Ureter (tissue), 1 donor: ENCODE results near the gene INHBE. TPM values are rescaled to one million over a fixed set of nuclear protein-coding genes. Genes with fewer than 3 reads are reported as not detected.
"Not testable (repeated sequence)": the region's sequence is repeated elsewhere in the genome, so short reads cannot be mapped to it uniquely, and the experiment has no call there.

Source experiments
- DNase-seq: peaks from one replicate; pipeline ENCODE4 v3.0.0-alpha.2; 2020; ENCODE audit warnings: low spot score
- total RNA-seq: library from RNA; stranded (reverse); gene quantifications from one replicate; pipeline ENCODE4 v1.2.4, GENCODE V29; 2023
- donor health status: DM: yes; HTN: yes; CAD: no.

INHBE gene
- total RNA-seq, 1 donor from 2014 or later = 0.23 TPM

DNA sequence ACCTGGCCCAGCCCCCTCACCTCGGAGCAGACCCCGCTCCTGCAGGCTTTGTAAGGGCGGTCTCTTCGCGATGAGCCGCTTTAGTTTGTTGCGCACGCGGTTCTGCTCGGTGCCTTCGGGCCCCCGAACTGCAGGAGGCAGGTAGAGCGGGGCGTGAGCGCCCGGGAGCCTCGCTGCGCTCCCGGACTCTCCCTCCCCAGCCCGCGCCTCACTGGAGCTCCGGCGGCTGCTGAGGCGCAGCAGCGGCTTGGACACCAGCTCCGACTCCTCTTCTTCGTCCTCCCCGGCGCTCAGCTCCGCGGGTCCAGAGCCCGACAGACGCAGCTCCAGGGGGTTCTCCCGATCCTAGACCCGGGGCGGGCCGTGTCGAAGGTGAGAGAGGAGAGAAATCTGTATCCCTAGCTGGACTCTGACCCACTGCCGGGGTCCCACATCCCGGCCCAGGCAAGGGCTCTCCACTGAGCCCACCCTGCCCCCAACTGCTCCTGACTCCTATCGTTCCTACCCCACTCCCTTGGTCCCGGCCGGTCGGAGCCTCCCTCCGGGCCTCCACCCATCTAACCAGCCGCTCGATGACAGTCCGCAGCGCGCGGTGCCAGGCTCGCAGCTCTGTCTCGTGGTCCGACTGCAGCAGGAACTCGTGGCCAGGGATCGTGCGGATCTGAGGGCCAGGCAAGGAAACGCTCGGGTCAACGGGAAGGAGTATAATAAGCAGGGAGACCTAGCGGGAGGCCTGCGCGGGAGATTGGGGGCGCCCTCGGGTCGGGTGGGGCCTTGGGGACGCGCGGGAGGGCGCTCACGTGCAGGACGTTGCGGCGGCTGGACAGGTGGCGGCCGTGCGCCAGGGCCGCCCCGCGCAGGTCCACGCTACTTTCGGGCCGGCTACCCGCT lies 20.4 kb downstream of the INHBE start:
- DNase-seq = no peak

DNA sequence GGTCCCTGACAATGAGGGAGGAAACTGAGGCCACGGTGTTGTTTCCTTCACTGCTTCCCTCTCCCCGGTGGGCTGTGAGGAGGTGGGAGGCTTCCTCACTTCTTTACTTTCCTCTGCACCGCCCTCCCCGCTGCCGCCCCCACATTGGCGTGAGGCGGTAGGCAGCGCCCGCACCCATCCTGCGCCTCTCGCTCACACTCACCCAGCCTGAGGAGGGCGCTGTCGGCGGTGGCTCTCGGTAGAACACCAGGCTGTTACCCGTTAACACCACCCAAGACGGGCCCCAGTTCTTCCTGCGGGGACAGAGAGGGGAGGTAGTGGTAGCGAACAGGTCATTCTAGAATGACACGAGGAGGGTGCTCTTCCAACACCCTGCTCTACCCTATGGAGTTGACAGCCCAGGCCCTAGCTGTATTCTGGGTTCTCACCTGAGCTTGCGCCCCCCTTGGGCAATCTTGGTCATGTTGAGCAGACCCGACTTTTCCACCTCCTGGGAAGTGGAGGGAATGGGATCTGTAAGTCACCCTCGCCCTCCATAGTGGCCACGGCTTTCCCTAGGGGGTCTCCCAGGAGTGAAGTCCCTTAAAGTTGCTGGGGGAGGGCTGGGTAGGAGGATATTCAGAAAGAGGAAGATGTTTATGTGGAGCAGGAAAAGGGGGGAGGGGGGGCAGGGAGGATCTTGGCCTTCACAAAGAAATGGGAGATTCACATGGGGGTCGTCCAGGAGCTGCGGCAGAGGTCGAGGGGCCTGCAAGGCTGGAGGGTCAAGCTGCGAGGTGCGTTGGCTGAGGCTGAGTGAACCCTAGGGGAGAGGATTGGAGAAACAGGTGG lies 21.3 kb downstream of the INHBE start:
- no peak for DNase-seq

DNA sequence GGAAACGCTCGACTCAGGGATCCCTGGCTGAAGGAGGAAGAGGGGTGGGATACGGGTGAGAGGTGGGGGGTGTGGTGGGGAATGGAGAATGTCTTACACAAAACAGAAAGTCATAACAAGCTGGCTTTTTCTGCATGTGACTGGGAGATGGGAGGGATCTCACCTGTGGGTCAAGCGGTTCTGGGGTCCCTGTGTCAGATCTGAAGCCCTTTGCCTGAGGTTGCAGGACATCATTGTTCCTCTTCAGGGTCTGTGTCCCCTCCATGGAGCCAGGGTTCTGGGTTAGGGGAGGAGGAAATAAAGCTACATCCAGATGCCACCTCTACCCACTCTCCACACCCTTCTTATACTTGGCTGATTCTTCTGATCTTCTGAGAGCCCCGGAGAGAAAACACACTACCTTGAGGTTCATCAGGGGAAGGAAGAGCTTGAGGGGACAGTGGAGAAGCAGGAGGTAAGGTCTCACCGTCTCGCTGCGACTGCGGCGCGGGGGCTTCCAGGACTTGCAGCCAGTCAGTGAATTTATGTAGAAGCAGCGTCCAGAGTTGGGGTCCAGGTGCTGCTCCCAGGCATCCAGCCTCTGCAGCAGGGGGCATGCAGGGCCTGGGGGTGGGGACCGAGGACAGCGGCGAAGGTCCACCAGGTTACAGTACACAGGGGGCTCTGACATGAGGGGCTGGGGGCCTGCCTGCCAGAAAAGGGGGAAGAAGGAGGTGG lies 22.0 kb downstream of the INHBE start:
- no peak for DNase-seq

DNA sequence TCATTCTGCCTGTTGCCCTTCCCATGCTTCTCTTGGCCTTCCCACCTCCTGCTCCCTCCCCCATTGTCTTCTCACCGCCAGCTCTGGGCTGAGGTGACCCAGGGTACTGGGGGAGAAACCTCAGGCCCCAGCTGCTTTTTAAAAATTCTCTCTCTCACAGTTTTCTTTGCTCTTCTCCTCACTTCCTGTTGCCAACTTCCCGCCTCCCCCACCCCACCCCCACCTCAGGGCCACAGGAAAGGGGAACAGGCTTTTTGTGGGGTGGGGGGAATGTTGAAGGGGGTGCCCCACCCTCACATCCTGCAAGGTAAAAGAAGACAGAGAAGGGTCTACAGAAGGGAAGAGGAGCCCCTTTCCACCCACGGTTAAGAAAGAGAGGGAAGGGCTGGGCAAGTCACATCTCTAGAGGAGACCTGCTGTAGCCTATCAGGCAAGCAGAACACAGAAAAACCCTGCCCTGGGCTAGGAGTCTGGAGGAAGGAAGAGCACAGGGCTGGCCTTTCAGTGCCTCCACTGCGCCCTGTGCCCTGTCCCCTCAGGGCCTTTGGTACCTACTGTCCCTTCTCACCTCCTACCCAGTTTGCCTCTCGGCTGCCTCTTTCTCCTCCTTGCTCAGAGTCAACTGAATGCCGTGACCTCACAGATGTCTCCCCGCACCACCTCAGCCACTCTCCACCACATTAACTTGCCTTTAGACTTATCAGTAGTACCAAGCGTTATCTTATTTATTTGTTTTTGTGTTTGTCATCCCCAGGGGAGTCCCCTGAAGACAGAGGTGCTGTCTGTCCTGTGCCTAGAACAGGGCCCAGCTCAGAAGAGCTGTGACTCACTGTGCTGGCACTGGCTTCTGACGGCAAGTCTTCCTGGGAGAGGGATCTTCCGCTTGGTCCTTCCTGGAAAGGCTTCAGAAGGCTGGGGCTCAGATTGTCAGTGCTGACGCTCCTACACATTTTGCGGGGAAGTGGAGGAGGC lies 22.9 kb downstream of the INHBE start:
- DNase-seq = no peak

DNA sequence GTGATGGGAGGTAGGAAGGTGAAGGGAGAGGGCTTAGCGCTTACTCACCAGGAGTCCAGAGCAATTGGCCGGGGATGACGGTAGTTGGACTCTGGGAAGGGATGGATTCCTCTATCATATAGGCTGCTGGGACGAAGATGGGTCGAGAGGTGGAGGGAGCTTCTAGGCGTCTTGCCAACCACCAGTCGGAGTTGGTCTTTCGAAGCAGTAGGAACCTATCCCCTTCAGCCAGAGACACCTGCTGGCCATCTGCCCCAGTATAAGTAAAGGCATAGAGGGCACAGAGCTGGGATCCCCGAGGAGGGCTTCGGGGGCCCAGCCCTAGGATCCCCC lies 23.9 kb downstream of the INHBE start:
- DNase-seq = no peak

DNA sequence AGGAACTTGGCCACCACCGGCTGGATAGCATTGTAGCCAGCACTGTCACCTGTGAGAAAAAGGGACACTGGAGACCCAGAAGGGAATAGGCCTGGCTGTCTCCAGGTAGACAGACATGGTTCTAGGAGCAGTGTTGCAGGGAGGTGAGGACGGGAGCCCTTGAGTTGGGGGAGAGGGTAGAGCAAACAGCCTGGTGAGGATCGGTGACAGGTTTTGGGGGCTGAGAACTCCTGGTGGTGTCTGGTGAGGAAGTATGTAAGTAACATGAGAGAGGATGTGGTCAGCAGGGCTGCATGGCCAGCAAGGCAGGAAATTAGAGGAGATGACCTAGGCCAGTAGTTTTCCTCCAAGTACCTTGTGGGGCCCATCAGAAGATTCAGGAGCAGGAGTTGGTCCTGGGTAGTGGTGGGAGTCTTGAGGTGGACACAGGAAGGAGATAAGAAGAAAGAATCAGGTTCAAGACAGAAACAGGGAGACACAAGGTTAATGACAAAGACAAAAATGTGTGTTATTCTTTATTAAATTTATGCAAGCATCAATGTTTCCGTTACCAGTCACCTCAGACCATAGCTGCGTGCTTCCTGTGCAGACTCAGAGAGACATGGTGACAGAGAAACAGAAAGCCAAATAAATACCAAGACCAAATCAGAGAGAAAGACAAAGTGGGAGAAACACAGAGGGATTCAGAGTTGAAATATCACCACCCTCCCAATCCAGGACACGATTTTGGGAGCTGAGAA lies 24.4 kb downstream of the INHBE start, which contains the start of gene ARHGAP9:
ARHGAP9 (minus strand) TSS at position 491 of the 740 bp plus-strand sequence; CDS start at position 31, 460 bp downstream.
- DNase-seq = no peak

DNA sequence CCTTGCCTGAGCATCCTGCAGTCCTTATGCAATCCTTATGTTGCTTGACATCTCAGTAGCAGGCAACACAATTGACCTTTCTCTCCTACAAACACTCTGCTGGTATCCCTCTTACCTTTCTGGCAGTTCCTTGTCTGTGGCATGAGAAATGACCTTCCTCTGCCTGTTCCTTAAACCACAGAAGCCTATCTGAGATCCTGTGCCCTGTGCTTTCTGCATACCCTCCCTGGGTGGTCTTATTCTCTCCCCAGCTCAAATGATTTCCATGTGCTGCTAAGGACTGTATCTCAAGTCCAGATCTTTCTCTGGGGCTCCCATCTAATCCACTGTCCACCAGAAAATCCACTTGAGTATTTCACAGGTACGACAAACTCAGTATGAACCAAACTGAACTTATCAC lies 26.6 kb downstream of the INHBE start:
- no peak for DNase-seq

DNA sequence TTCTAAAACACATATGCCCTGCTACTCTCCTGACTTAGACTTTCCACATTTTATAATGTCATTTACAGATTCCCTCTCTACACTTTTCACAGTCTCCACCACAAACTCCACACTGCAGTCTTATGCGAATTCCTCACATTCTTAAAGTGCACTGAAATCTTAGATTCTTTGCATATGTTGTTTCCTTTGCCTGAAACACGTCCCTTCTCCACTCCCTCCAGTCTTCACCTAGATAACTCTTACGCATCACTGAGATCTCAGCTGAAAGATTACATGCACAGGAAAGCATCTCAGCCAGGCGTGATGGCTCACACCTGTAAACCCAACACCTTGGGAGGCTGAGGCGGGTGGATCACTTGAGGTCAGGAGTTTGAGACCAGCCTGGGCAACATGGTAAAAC lies 28.4 kb downstream of the INHBE start:
- DNase-seq = no peak

DNA sequence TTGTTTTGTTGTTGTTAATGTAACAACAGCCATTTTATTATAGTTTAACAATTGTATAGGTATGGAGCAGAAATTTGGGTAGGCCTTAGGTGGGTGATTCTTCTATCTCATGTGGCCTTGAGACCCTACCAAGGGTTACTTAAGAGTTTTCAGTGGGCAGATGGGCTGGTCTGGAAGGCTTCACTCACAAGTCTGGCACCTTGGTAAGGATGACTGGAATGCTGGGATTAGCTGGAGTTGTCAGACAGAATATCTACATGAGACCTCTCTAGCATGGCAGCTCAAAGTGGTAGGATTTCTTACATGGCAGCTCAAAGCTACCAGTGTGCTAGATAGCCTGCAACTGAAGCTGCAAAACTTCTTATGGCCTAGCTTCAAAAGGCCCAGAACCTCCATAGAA lies 30.6 kb downstream of the INHBE start:
- DNase-seq = no peak

DNA sequence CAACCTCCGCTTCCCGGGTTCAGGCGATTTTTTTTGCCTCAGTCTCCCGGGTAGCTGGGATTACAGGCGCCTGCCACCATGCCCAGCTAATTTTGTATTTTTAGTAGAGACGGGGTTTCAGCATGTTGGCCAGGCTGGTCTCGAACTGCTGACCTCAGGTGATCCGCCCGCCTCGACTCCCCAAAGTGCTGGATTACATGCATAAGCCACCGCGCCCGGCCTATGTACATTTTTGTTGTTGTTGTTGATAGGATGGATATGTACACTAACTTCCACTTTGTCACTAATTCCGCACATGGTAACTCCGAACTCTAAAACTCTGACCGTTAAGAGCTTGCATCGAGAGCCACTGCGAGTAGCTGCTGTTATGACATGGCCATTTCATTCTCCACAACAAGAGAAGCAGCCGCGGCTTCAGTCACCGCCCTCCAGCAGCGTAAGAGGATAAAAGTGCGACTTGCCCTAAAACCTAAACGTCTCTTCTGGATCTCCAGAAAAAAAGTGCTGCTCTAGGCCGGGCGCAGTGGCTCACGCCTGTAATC lies 32.0 kb downstream of the INHBE start:
- DNase-seq = no peak

DNA sequence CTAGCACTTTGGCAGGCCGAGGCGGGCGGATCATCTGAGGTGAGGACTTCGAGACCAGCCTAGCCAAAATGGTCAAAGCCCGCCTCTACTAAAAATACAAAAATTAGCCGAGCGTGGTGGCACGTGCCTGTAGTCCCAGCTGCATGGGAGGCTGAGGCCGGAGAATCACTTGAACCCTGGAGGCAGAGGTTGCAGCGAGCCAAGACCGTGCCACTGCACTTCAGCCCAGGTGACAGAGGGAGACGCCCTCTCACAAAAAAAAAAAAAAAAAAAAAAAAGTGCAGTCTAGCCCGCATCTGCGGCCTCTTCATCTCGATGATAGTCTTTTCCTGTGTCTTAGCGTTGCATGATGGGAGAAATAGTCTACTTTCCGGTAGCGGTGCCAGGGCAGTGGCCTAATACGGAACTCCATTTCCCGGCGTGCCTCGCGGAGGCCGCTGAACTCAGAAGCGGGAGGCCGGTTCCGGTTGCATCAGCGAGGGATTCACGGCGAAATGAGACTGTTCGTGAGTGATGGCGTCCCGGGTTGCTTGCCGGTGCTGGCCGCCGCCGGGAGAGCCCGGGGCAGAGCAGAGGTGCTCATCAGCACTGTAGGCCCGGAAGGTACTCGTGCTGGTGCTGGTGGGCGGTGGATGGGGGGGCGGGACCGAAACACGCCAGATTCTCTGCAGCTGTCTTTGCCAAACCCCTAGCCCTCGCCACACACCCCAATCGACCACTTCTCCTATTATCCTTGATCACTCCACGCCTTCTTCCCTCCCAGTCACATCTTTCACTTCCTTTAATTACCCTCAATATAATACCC lies 32.7 kb downstream of the INHBE start, which contains the start of gene MARS1:
MARS1 (plus strand) TSS at position 472 of the 805 bp plus-strand sequence; CDS start at position 495, 23 bp downstream.
- DNase-seq = peak; percentile 95

DNA sequence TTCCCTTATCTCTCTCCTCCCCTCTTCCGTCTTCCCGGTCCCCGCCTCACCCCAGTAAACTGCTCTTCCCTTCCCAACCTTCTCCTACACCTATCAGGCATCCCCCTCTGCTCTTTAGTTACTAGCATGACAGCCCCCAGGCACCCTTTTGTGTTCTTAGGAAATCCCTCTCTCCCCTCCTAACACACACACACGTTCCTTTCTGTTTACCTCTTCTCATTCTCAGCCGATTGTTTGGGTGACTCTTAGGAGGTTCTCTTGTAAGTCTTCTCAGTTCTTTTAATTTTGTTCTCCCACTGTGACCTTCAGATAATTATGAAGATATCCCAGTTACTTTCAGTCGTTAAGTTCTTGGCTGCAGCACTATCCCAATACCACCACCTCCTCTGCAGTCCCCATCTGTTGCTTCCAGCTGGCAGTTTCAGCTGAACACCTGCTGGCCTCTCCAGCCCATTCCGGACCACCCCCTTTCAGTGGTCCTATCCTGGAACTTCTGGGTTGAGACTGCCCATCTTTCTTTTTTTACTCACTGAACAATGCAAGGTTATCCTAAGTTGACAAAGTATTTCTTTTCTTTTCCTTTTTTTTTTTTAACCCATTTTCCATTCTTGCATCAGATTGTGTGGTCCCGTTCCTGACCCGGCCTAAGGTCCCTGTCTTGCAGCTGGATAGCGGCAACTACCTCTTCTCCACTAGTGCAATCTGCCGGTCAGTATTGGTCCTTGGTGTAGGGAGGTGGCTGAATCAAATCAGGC lies 33.5 kb downstream of the INHBE start:
- no peak for DNase-seq

DNA sequence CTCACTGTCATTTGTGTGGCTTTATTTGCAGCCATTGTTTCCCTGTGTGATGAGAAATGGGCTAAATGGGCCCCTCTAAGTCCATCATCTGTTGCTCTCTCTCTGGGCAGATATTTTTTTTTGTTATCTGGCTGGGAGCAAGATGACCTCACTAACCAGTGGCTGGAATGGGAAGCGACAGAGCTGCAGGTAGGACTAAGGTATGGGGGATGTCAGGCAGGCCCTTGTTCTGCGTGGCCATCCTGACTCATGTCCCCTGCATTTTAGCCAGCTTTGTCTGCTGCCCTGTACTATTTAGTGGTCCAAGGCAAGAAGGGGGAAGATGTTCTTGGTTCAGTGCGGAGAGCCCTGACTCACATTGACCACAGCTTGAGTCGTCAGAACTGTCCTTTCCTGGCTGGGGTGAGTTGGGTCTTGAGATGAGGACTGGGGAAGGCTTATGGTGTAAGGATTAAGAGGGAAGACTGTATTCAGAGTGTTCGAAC lies 34.1 kb downstream of the INHBE start:
- no peak for DNase-seq

DNA sequence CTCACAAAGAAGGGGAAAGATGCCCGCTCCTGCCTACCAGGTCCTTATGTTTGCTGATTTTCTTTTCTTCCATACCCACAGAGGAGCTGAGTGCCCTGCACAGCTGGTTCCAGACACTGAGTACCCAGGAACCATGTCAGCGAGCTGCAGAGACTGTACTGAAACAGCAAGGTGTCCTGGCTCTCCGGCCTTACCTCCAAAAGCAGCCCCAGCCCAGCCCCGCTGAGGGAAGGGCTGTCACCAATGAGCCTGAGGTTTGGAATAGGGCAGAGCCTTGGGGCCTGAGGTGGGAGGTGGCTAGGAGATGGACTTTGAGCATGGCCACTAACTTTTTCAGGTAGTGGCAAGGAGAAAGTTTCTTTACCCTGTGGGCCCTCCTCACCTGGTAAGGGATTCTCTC lies 35.0 kb downstream of the INHBE start:
- DNase-seq = no peak

DNA sequence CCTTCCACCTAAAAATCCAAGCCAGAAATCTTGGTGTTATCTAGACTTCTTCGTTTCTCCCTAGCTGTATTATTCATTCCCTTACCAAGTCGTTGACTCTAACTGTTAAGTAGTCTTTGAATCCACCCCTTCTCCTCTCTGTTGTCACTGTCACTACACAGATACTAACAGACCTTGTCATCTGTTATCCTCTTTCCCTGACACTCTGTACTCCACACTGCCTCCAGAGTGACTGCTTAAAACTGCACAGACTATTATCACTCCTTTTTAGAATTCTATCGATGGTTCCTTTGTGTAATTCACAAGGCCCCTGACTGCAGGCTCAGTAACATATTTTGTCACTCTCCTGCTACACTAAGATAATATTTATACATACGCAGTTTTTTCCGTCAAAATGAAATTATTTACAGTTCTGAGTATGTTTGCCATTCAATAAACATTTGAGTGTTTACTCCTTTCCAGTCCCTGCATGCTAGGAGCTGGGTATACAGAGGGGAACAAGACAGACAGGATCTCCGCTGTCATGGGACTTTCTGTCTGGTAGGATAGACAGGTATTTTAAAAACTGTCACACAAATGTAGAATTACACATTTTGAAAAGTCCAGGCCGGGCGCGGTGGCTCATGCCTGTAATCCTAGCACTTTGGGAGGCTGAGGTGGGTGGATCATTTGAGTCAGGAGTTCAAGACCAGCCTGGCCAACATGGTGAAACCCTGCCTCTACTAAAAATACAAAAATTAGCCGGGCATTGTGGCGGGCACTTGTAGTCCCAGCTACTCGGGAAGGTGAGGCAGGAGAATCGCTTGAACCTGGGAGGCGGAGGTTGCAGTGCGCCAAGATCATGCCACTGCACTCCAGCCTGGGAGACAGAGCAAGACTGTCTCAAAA lies 36.5 kb downstream of the INHBE start:
- no peak for DNase-seq

DNA sequence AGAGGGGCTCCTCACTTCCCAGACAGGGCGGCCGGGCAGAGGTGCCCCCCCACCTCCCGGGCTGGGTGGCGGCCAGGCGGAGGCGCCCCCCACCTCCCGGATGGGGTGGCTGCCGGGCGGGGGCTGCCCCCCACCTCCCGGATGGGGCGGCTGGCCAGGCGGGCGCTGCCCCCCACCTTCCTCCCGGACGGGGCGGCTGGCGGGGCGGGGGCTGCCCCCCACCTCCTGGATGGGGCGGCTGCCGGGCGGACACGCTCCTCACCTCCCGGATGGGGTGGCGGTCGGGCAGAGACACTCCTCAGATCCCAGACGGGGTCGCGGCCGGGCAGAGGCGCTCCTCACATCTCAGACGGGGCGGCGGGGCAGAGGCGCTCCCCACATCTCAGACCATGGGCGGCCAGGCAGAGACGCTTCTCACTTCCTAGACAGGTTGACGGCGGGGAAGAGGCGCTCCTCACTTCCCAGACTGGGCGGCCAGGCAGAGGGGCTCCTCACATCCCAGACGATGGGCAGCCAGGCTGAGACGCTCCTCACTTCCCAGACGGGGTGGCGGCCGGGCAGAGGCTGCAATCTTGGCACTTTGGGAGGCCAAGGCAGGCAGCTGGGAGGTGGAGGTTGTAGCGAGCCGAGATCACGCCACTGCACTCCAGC lies 40.1 kb downstream of the INHBE start:
- not testable (repeated sequence) for DNase-seq

DNA sequence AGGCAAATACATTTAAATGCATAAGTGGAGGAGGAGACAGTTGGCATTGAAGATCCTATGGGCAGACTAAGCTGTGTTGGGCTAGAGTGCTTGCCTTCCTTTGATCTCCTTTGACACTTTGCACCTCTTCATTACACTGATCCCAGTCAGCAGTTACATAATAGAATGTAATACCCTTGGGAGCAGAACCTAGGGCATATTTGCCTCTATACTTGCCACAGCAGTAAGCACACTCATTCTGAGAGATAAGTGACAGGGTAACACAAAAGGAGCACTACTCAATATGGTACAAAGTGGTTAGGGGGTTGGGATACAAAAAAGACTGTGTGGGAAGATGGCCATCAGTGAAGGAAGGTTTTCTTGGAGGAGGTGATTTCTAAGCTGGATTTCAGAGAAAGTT lies 41.7 kb downstream of the INHBE start:
- no peak for DNase-seq
